ENCODE measurements around the gene PTAFR. TPM values are rescaled to one million over a fixed set of nuclear protein-coding genes. Genes with fewer than 3 reads are reported as not detected.

Gene PTAFR
- total RNA-seq: under 1 TPM; 0.12 to 0.46 TPM

- Mint-ChIP-seq H3K4me3 (no peak within 1 kb of the TSS), H3K9me3 (no peaks in the 10 kb centered on the region), H3K27ac (no peak within 1 kb of the TSS), H3K4me1 (ENCODE audit: low read depth) (peaks cover 33% of the 10 kb centered on the region), H3K27me3 (ENCODE audit: low read depth) (peaks cover 85% of the 10 kb centered on the region), H3K36me3 (ENCODE audit: insufficient read depth in 2 of 2) (no peaks in the 10 kb centered on the region)
- no peak for DNase-seq
- no peak for ATAC-seq (replicated peaks in 1 of 2)
These were observed at the start of gene PTAFR for GRCh38 chr1:28176492-28177470. TSS of gene PTAFR (minus strand) at chr1:28176690. CDS start at chr1:28151021, 25,669 bp downstream.

GRCh38 chr1:28213315-28213714, 36.8 kb upstream of the PTAFR start:
- no peak overlapping the region for H3K27ac Mint-ChIP-seq

GRCh38 chr1:28209700-28210099, 33.2 kb upstream of the PTAFR start:
- no peak for ATAC-seq (replicated peaks in 1 of 2)
- H3K27ac Mint-ChIP-seq: no peak overlapping the region
- no peaks in the 10 kb centered on the region for H3K4me1 Mint-ChIP-seq (ENCODE audit: low read depth)
- H3K36me3 Mint-ChIP-seq (ENCODE audit: insufficient read depth in 2 of 2): peaks cover 0 to 28% of the 10 kb centered on the region in 2 donors
- no peak overlapping the region for H3K4me3 Mint-ChIP-seq
- no peak for DNase-seq
- no peaks in the 10 kb centered on the region for H3K9me3 Mint-ChIP-seq
- no peaks in the 10 kb centered on the region for H3K27me3 Mint-ChIP-seq (ENCODE audit: low read depth)

More at GRCh38 chr1:28213315-28213714, 36.8 kb upstream of the PTAFR start:
- Mint-ChIP-seq H3K4me1 (ENCODE audit: low read depth) (no peaks in the 10 kb centered on the region), H3K27me3 (ENCODE audit: low read depth) (no peaks in the 10 kb centered on the region), H3K9me3 (no peaks in the 10 kb centered on the region), H3K4me3 (no peak overlapping the region), H3K36me3 (ENCODE audit: insufficient read depth in 2 of 2) (peaks cover 0 to 14% of the 10 kb centered on the region in 2 donors)
- no peak for ATAC-seq (replicated peaks in 1 of 2)
- no peak for DNase-seq

- DNase-seq: peak; percentile 59 to 65
- peak; percentile 50 to 74 for ATAC-seq (replicated peaks in 1 of 2)
- Mint-ChIP-seq H3K27ac (no peak overlapping the region), H3K36me3 (ENCODE audit: insufficient read depth in 2 of 2) (peaks cover 2 to 31% of the 10 kb centered on the region in 2 donors), H3K4me3 (no peak overlapping the region), H3K4me1 (ENCODE audit: low read depth) (no peaks in the 10 kb centered on the region), H3K27me3 (ENCODE audit: low read depth) (no peaks in the 10 kb centered on the region), H3K9me3 (no peaks in the 10 kb centered on the region)
These were observed 32.4 kb upstream of the PTAFR start for GRCh38 chr1:28208818-28209441.

GRCh38 chr1:28205243-28205642, 28.8 kb upstream of the PTAFR start:
- DNase-seq (no peak), ATAC-seq (replicated peaks in 1 of 2) (no peak)
- no peaks in the 10 kb centered on the region for H3K9me3 Mint-ChIP-seq
- no peak overlapping the region for H3K27ac Mint-ChIP-seq
- H3K4me1 Mint-ChIP-seq (ENCODE audit: low read depth): peaks cover 12% of the 10 kb centered on the region
- H3K27me3 Mint-ChIP-seq (ENCODE audit: low read depth): no peaks in the 10 kb centered on the region
- peaks cover 14 to 50% of the 10 kb centered on the region in 2 donors for H3K36me3 Mint-ChIP-seq (ENCODE audit: insufficient read depth in 2 of 2)
- H3K4me3 Mint-ChIP-seq: no peak overlapping the region

GRCh38 chr1:28200234-28200873, 23.9 kb upstream of the PTAFR start:
- peak overlapping the region; percentile 7 to 66 for H3K4me3 Mint-ChIP-seq
- H3K9me3 Mint-ChIP-seq: peaks cover 4 to 8% of the 10 kb centered on the region in 2 donors
- H3K27ac Mint-ChIP-seq: peak overlapping the region; percentile 88
- H3K36me3 Mint-ChIP-seq (ENCODE audit: insufficient read depth in 2 of 2): peaks cover 26 to 57% of the 10 kb centered on the region in 2 donors
- no peak for DNase-seq
- no peak for ATAC-seq (replicated peaks in 1 of 2)
- no peaks in the 10 kb centered on the region for H3K27me3 Mint-ChIP-seq (ENCODE audit: low read depth)
- peaks cover 43% of the 10 kb centered on the region for H3K4me1 Mint-ChIP-seq (ENCODE audit: low read depth)

- H3K36me3 Mint-ChIP-seq (ENCODE audit: insufficient read depth in 2 of 2): peaks cover 26 to 51% of the 10 kb centered on the region in 2 donors
- H3K27me3 Mint-ChIP-seq (ENCODE audit: low read depth): no peaks in the 10 kb centered on the region
- H3K4me1 Mint-ChIP-seq (ENCODE audit: low read depth): peaks cover 43% of the 10 kb centered on the region
- DNase-seq (peak; percentile 82 to 83), ATAC-seq (replicated peaks in 1 of 2) (peak; percentile 91 to 93)
- H3K9me3 Mint-ChIP-seq: peaks cover 4 to 8% of the 10 kb centered on the region in 2 donors
- peak overlapping the region; percentile 71 to 72 for H3K4me3 Mint-ChIP-seq
- H3K27ac Mint-ChIP-seq: peak overlapping the region; percentile 93
These were observed 23.1 kb upstream of the PTAFR start for GRCh38 chr1:28199328-28200233.

- H3K27ac Mint-ChIP-seq: no peak overlapping the region
- no peaks in the 10 kb centered on the region for H3K27me3 Mint-ChIP-seq (ENCODE audit: low read depth)
- H3K4me1 Mint-ChIP-seq (ENCODE audit: low read depth): peaks cover 43% of the 10 kb centered on the region
- peaks cover 18 to 39% of the 10 kb centered on the region in 2 donors for H3K36me3 Mint-ChIP-seq (ENCODE audit: insufficient read depth in 2 of 2)
- H3K9me3 Mint-ChIP-seq: peaks cover 4 to 8% of the 10 kb centered on the region in 2 donors
- ATAC-seq (replicated peaks in 1 of 2) (no peak), DNase-seq (no peak)
- no peak overlapping the region for H3K4me3 Mint-ChIP-seq
These were observed 21.4 kb upstream of the PTAFR start for GRCh38 chr1:28197682-28198415.

- DNase-seq (no peak), ATAC-seq (replicated peaks in 1 of 2) (no peak)
- Mint-ChIP-seq H3K4me1 (ENCODE audit: low read depth) (peaks cover 42% of the 10 kb centered on the region), H3K9me3 (peaks cover 4 to 8% of the 10 kb centered on the region in 2 donors), H3K4me3 (no peak overlapping the region), H3K27ac (no peak overlapping the region), H3K27me3 (ENCODE audit: low read depth) (no peaks in the 10 kb centered on the region), H3K36me3 (ENCODE audit: insufficient read depth in 2 of 2) (peaks cover 18 to 35% of the 10 kb centered on the region in 2 donors)
These were observed 19.8 kb upstream of the PTAFR start for GRCh38 chr1:28196330-28196729.

- H3K27ac Mint-ChIP-seq: no peak overlapping the region
- no peak for ATAC-seq (replicated peaks in 1 of 2)
- no peak for DNase-seq
- H3K9me3 Mint-ChIP-seq: peaks cover 4 to 8% of the 10 kb centered on the region in 2 donors
- H3K27me3 Mint-ChIP-seq (ENCODE audit: low read depth): no peaks in the 10 kb centered on the region
- no peak overlapping the region for H3K4me3 Mint-ChIP-seq
- peaks cover 14 to 30% of the 10 kb centered on the region in 2 donors for H3K36me3 Mint-ChIP-seq (ENCODE audit: insufficient read depth in 2 of 2)
- peaks cover 36% of the 10 kb centered on the region for H3K4me1 Mint-ChIP-seq (ENCODE audit: low read depth)
These were observed 19.3 kb upstream of the PTAFR start for GRCh38 chr1:28195780-28196179.

GRCh38 chr1:28194326-28195035, 18.0 kb upstream of the PTAFR start:
- H3K27ac Mint-ChIP-seq: no peak overlapping the region
- DNase-seq (no peak), ATAC-seq (replicated peaks in 1 of 2) (no peak)
- H3K4me1 Mint-ChIP-seq (ENCODE audit: low read depth): peaks cover 25% of the 10 kb centered on the region
- peaks cover 12 to 21% of the 10 kb centered on the region in 2 donors for H3K36me3 Mint-ChIP-seq (ENCODE audit: insufficient read depth in 2 of 2)
- H3K4me3 Mint-ChIP-seq: no peak overlapping the region
- H3K9me3 Mint-ChIP-seq: peaks cover 4 to 8% of the 10 kb centered on the region in 2 donors
- no peaks in the 10 kb centered on the region for H3K27me3 Mint-ChIP-seq (ENCODE audit: low read depth)
